HEK293T (cell line): ENCODE measurements around the gene MYO15B.
A peak's percentile ranks its signal among the peaks of the same experiment; 100 is the strongest.

Source experiments
- CTCF ChIA-PET: fragments of 350-600 bp; formaldehyde crosslinking; extraction: SDS; loops from one replicate; lab custom pipeline; 2021; ENCODE audit warnings: antibody characterized with exemption, inconsistent platforms; lab: Yijun Ruan, JAX
- POLR2A ChIA-PET: fragments of 350-600 bp; formaldehyde crosslinking; extraction: SDS; loops from one replicate; lab custom pipeline; 2020; ENCODE audit warnings: antibody characterized with exemption, inconsistent platforms; lab: Yijun Ruan, JAX
- DNase-seq: peaks from one replicate; pipeline ENCODE4 v3.0.0; 2012; ENCODE audit warnings: mixed read lengths; ENCODE audit errors: extremely low spot score
- ARNT ChIP-seq: fragments of 450-650 bp; IDR thresholded peaks from 2 replicates; pipeline ENCODE4 v1.6.1; 2017; ENCODE audit warnings: mild to moderate bottlenecking
- BHLHE40 ChIP-seq: fragments of 450-650 bp; IDR thresholded peaks from 2 replicates; pipeline ENCODE4 v1.6.1; 2016; ENCODE audit warnings: mild to moderate bottlenecking, moderate library complexity, borderline replicate concordance
- CTBP1 ChIP-seq: fragments of 450-650 bp; IDR thresholded peaks from 2 replicates; pipeline ENCODE4 v1.6.1; 2016; ENCODE audit warnings: borderline replicate concordance
- ELF4 ChIP-seq: fragments of 450-650 bp; IDR thresholded peaks from 2 replicates; pipeline ENCODE4 v1.6.1; 2017; ENCODE audit warnings: antibody characterized with exemption
- FOXA1 ChIP-seq: fragments of 450-650 bp; IDR thresholded peaks from 2 replicates; pipeline ENCODE4 v1.6.1; 2016; ENCODE audit warnings: mild to moderate bottlenecking
- FOXK2 ChIP-seq: fragments of 450-650 bp; IDR thresholded peaks from 2 replicates; pipeline ENCODE4 v1.6.1; 2016; ENCODE audit warnings: mild to moderate bottlenecking
- FOXM1 ChIP-seq: fragments of 450-650 bp; IDR thresholded peaks from 2 replicates; pipeline ENCODE4 v1.6.1; 2017; ENCODE audit warnings: mild to moderate bottlenecking, borderline replicate concordance
- HDGF ChIP-seq: fragments of 450-650 bp; IDR thresholded peaks from 2 replicates; pipeline ENCODE4 v1.6.1; 2017; ENCODE audit warnings: antibody characterized with exemption, borderline replicate concordance
- L3MBTL2 ChIP-seq: fragments of 450-650 bp; conservative IDR thresholded peaks from 2 replicates; pipeline ENCODE4 v1.6.1; 2016; ENCODE audit warnings: mild to moderate bottlenecking
- LEF1 ChIP-seq: fragments of 450-650 bp; IDR thresholded peaks from 2 replicates; pipeline ENCODE4 v1.6.1; 2017; ENCODE audit warnings: mild to moderate bottlenecking, borderline replicate concordance
- NFRKB ChIP-seq: fragments of 450-650 bp; IDR thresholded peaks from 2 replicates; pipeline ENCODE4 v1.6.1; 2016; ENCODE audit warnings: mild to moderate bottlenecking, moderate library complexity
- SP1 ChIP-seq: fragments of 450-650 bp; IDR thresholded peaks from 2 replicates; pipeline ENCODE4 v1.6.1; 2017
- SUZ12 ChIP-seq: fragments of 450-650 bp; IDR thresholded peaks from 2 replicates; pipeline ENCODE4 v1.6.1; 2016; ENCODE audit warnings: mild to moderate bottlenecking
- TARDBP ChIP-seq: fragments of 450-650 bp; IDR thresholded peaks from 2 replicates; pipeline ENCODE4 v1.6.1; 2016
- ZNF384 ChIP-seq: fragments of 450-650 bp; IDR thresholded peaks from 2 replicates; pipeline ENCODE4 v1.6.1; 2016
- TF ChIP-seq, protein P1 (sequence below): fragments of 450-650 bp; IDR thresholded peaks from 2 replicates; pipeline ENCODE4 v1.6.1; 2016

Gene MYO15B

GRCh38 chr17:75611851-75612429, 24.3 kb downstream of the MYO15B start:
- TF ChIP-seq HDGF, result no peak
- no peak for TF ChIP-seq SUZ12
- no peak for TF ChIP-seq SP1
- no peak for TF ChIP-seq L3MBTL2
- DNase-seq, result no peak
- ChIA-PET CTCF (interaction anchor here (1.5 to 3.5 kb wide), 3 partner anchors 10 to 21 kb away, joined by 3 to 16 read pairs (median 12); partner anchors contain the start of gene SMIM5), POLR2A (interaction anchor here (1.3 kb wide), 1 partner anchor 168 kb away, joined by 3 read pairs; no protein-coding TSS in a partner anchor)

- CTCF ChIA-PET, result interaction anchor here (0.7 to 3.5 kb wide), 3 partner anchors 12 to 20 kb away, joined by 3 to 12 read pairs (median 5); partner anchors contain the start of gene SMIM5
- no peak for TF ChIP-seq BHLHE40
- TF ChIP-seq, protein P1, sequence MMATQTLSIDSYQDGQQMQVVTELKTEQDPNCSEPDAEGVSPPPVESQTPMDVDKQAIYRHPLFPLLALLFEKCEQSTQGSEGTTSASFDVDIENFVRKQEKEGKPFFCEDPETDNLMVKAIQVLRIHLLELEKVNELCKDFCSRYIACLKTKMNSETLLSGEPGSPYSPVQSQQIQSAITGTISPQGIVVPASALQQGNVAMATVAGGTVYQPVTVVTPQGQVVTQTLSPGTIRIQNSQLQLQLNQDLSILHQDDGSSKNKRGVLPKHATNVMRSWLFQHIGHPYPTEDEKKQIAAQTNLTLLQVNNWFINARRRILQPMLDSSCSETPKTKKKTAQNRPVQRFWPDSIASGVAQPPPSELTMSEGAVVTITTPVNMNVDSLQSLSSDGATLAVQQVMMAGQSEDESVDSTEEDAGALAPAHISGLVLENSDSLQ, result no peak
- TF ChIP-seq SP1, result no peak
- no peak for TF ChIP-seq LEF1
- TF ChIP-seq HDGF, result no peak
- TF ChIP-seq ZNF384, result no peak
- TF ChIP-seq ELF4, result no peak
- TF ChIP-seq ARNT, result no peak
- TF ChIP-seq FOXA1, result no peak
- TF ChIP-seq L3MBTL2, result no peak
- no peak for TF ChIP-seq CTBP1
- TF ChIP-seq NFRKB, result no peak
- TF ChIP-seq SUZ12, result no peak
- no peak for TF ChIP-seq TARDBP
- TF ChIP-seq FOXM1, result no peak
- TF ChIP-seq FOXK2, result no peak
- no peak for DNase-seq
- POLR2A ChIA-PET, result interaction anchor here (0.8 kb wide), 1 partner anchor 88 kb away, joined by 3 read pairs; the partner anchor contains the start of gene LLGL2
Measured at GRCh38 chr17:75612906-75613626, 25.5 kb downstream of the MYO15B start.

- POLR2A ChIA-PET, result no interaction called here
Measured at GRCh38 chr17:75614006-75614405, 26.4 kb downstream of the MYO15B start.

GRCh38 chr17:75614556-75615270, 27.1 kb downstream of the MYO15B start:
- no peak for DNase-seq
- CTCF ChIA-PET, result interaction anchor here (1.4 to 1.6 kb wide), 2 partner anchors 13 to 18 kb away, joined by 5 read pairs; no protein-coding TSS in a partner anchor
- TF ChIP-seq NFRKB (no peak), HDGF (no peak), SUZ12 (no peak), FOXM1 (no peak), L3MBTL2 (no peak), TARDBP (no peak), LEF1 (no peak)
- POLR2A ChIA-PET, result no interaction called here

More at GRCh38 chr17:75614006-75614405, 26.4 kb downstream of the MYO15B start:
- DNase-seq, result peak; percentile 74
- CTCF ChIA-PET, result interaction anchor here (1.4 kb wide), 1 partner anchor 17 kb away, joined by 5 read pairs; no protein-coding TSS in a partner anchor
- TF ChIP-seq FOXM1 (no peak), FOXA1 (no peak), ZNF384 (no peak), BHLHE40 (no peak), HDGF (no peak), L3MBTL2 (no peak), FOXK2 (no peak), TARDBP (no peak), ARNT (no peak), SP1 (no peak), CTBP1 (no peak), NFRKB (no peak), SUZ12 (no peak)

DNA sequence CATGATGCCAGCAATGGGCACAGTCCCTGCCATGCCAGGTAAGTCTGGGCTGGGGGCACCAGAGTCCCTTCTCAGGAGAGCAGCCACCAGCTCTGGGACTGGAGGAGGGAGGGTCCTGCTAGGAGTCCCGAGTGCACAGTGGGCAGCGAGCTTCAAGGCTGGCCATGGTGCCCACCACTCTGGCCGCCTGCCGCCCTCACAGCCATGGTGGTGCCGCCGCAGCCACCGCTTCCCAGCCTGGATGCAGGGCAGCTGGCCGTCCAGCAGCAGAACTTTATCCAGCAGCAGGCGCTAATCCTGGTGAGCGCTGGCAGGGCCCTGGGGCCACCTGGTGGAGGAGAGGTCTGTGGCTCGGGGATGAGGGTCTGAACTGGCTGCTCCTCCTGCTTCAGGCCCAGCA, 27.7 kb downstream of the MYO15B start:
- TF ChIP-seq ELF4 (no peak), TARDBP (no peak), NFRKB (no peak), CTBP1 (no peak), FOXM1 (no peak), ARNT (no peak), BHLHE40 (no peak), FOXA1 (no peak), LEF1 (no peak), SUZ12 (no peak), FOXK2 (no peak), L3MBTL2 (no peak), ZNF384 (no peak)
- TF ChIP-seq, protein P1, result no peak
- no peak for DNase-seq
- ChIA-PET CTCF (interaction anchor here (1.6 to 2.4 kb wide), 2 partner anchors 10 to 14 kb away, joined by 5 to 12 read pairs; no protein-coding TSS in a partner anchor), POLR2A (no interaction called here)
